ENCODE results near the gene GAB2. TPM values are rescaled to one million over a fixed set of nuclear protein-coding genes. Genes with fewer than 3 reads are reported as not detected.

The GAB2 gene
- total RNA-seq, 2 experiments from 2014 or later: 1.2 to 1.3 TPM

DNA sequence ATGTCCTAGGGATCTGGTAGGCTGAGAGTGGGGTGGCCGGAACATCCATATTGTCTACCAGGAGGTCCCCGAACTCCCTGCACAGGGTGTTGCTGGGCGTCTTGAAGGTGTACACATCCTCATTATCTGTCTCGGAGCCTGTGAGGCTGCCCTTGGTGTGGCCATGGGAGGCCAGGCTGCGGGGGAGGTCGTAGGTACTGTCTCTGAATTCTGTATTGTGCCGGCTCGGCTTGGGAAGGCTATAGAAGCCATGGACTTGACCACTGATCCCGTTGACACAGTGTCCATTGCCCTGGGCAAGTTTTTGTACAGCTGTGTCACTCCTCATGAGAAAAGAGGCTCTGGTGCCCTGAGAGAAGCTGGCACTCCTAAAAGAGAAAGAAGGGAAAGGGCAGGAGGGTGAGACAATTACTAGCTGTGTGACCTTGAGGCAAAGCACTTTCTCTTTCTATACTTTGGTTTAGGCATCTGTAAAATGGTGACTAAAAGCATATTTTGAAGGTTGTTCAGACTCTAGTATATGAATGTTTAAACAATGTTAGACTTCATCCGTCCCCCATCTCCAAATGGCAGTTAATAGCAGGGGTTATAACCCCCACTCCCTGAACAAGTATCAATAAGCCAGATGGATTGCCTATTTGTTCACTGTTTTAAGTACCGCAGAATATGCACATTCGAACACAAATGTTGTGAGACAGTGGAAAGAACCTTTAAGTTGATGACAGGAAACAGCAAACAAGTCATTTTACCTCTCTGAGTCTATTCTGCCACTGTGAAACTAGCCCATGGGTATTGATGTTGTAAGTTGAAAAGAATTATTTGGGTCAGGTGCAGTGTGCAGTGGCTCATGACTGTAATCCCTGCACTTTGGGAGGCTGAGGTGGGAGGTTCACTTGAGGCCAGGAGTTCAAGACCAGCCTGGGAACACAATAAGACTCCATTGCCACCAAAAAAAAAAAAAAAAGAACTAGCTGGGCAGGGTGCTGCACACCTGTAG is 190.6 kb downstream of the GAB2 start:
- no peaks in the 10 kb centered on the region for H3K79me2 ChIP-seq (ENCODE audit: insufficient read depth, low read depth, low read length)
- no peaks in the 10 kb centered on the region for H3K36me3 ChIP-seq (ENCODE audit: insufficient read depth, low read length)
- no TSS peak for BruUV-seq (replicated peaks)
- no peak overlapping the region for H3K27ac ChIP-seq (ENCODE audit: low read depth, low read length, poor library complexity, severe bottlenecking)
- TF ChIP-seq, protein P1, sequence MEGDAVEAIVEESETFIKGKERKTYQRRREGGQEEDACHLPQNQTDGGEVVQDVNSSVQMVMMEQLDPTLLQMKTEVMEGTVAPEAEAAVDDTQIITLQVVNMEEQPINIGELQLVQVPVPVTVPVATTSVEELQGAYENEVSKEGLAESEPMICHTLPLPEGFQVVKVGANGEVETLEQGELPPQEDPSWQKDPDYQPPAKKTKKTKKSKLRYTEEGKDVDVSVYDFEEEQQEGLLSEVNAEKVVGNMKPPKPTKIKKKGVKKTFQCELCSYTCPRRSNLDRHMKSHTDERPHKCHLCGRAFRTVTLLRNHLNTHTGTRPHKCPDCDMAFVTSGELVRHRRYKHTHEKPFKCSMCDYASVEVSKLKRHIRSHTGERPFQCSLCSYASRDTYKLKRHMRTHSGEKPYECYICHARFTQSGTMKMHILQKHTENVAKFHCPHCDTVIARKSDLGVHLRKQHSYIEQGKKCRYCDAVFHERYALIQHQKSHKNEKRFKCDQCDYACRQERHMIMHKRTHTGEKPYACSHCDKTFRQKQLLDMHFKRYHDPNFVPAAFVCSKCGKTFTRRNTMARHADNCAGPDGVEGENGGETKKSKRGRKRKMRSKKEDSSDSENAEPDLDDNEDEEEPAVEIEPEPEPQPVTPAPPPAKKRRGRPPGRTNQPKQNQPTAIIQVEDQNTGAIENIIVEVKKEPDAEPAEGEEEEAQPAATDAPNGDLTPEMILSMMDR (conservative IDR thresholded peaks at IDR 0.05; ENCODE audit: low read length): no peak
- no peak for TF ChIP-seq EZH2phosphoT487 (IDR thresholded peaks at IDR 0.05; ENCODE audit: borderline replicate concordance, low read depth, low read length)
- peak; percentile 26 for DNase-seq (ENCODE audit: low spot score)
- H3K4me1 ChIP-seq (ENCODE audit: insufficient read depth, low read length, poor library complexity, severe bottlenecking): peaks cover 41% of the 10 kb centered on the region
- no peaks in the 10 kb centered on the region for H4K20me1 ChIP-seq (ENCODE audit: insufficient read depth, low read length)
- ChIA-PET POLR2A (interaction anchor here (0.5 to 0.9 kb wide), 4 partner anchors 7 to 345 kb away, joined by 3 to 5 read pairs (median 4); no protein-coding TSS in a partner anchor), CTCF (ENCODE audit: unreplicated experiment) (interaction anchor here (0.6 to 1.4 kb wide), 2 partner anchors 15 to 337 kb away, joined by 3 to 6 read pairs; no protein-coding TSS in a partner anchor)
- no peak overlapping the region for H3K4me3 ChIP-seq (ENCODE audit: low read depth, low read length, poor library complexity, severe bottlenecking)
- peak overlapping the region; percentile 54; the same call in 1 of the 2 replicates for H3K4me2 ChIP-seq (ENCODE audit: low read length)
- H3K9me3 ChIP-seq (ENCODE audit: low read length): no peaks in the 10 kb centered on the region
- no peaks in the 10 kb centered on the region for H3K9me2 ChIP-seq (ENCODE audit: insufficient read depth, low read length)
- H2AFZ ChIP-seq (ENCODE audit: low read length): no peak overlapping the region; the same call in 1 of the 2 replicates
- intact Hi-C loops (cut with micrococcal nuclease; ENCODE audit: unreplicated experiment): no loop called here

DNA sequence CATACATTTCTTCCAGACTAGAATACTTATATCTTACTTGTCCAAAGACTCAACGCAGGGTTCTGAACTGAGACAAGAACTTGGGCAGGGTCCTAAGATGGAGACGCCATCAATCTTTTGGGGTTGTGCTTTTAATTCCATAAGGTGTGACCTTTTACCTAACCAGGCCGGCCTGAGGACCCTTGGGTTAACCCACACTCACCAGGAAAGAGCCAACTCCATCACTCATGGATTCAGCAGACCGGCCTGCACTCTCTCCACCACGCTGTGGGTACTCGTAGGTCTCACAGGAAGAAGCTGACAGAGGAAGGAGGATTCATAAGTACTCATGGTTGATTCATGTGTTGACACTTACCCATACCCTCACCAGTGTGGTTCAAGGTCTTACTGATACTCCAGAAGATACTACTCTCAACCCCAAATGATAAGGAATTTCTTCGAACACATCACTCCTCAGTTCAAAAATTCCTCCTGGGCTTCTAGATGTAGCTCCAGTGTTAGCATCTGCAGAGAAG is 192.7 kb downstream of the GAB2 start:
- H3K4me2 ChIP-seq (ENCODE audit: low read length): no peak overlapping the region
- POLR2A ChIA-PET: interaction anchor here (0.7 to 1.0 kb wide), 3 partner anchors 36 to 334 kb away, joined by 3 read pairs; partner anchors contain the start of genes KCTD21 and USP35

More for the DNA sequence above, 192.7 kb downstream of the GAB2 start:
- Histone ChIP-seq H3K27ac (ENCODE audit: low read depth, low read length, poor library complexity, severe bottlenecking) (no peak overlapping the region), H3K9me3 (ENCODE audit: low read length) (no peaks in the 10 kb centered on the region), H4K20me1 (ENCODE audit: insufficient read depth, low read length) (no peaks in the 10 kb centered on the region), H3K79me2 (ENCODE audit: insufficient read depth, low read depth, low read length) (no peaks in the 10 kb centered on the region), H3K4me3 (ENCODE audit: low read depth, low read length, poor library complexity, severe bottlenecking) (no peak overlapping the region), H2AFZ (ENCODE audit: low read length) (no peak overlapping the region), H3K36me3 (ENCODE audit: insufficient read depth, low read length) (no peaks in the 10 kb centered on the region), H3K9me2 (ENCODE audit: insufficient read depth, low read length) (no peaks in the 10 kb centered on the region), H3K4me1 (ENCODE audit: insufficient read depth, low read length, poor library complexity, severe bottlenecking) (peaks cover 52% of the 10 kb centered on the region)
- no TSS peak for BruUV-seq (replicated peaks)
- no peak for TF ChIP-seq EZH2phosphoT487 (IDR thresholded peaks at IDR 0.05; ENCODE audit: borderline replicate concordance, low read depth, low read length)
- TF ChIP-seq, protein P1 (conservative IDR thresholded peaks at IDR 0.05; ENCODE audit: low read length): no peak
- intact Hi-C loops (cut with micrococcal nuclease; ENCODE audit: unreplicated experiment): no loop called here
- DNase-seq (ENCODE audit: low spot score): no peak
- CTCF ChIA-PET (ENCODE audit: unreplicated experiment): no interaction called here
